SK-N-SH (cell line): ENCODE measurements around the gene SLC35G1. TPM values are rescaled to one million over a fixed set of nuclear protein-coding genes. Genes with fewer than 3 reads are reported as not detected.

ENCODE experiments used
- CTCF ChIA-PET: fragments of 300-600, 350-600 bp; formaldehyde crosslinking; extraction: SDS; loops from one replicate; lab custom pipeline; 2021; lab: Yijun Ruan, JAX
- POLR2A ChIA-PET: fragments of 350-600 bp; sonication (Branson Sonifier 250); formaldehyde crosslinking; extraction: SDS; loops from one replicate; lab custom pipeline; 2020; ENCODE audit warnings: antibody characterized with exemption, inconsistent platforms; lab: Yijun Ruan, JAX
- DNase-seq: peaks from one replicate; pipeline ENCODE4 v3.0.0; 2012
- H2AFZ ChIP-seq: fragments of 200-600 bp; sonication (generic); 2 replicates; pipeline ENCODE4 v1.8.1; 2016; ENCODE audit warnings: antibody characterized with exemption, mild to moderate bottlenecking, low read depth
- H3F3A ChIP-seq: fragments of 200-600 bp; sonication (generic); replicated peaks from 2 replicates; pipeline ENCODE3; 2016; ENCODE audit warnings: antibody characterized with exemption, mild to moderate bottlenecking; ENCODE audit not compliant: insufficient read depth
- H3K27ac ChIP-seq, 2 experiments: fragments of 200-500 bp in 1 of 2; fragments of 200-600 bp in 1 of 2; sonication (Bioruptor generic) in 1 of 2; sonication (generic), shearing (Covaris generic) in 1 of 2; 2 replicates each; pipeline versions ENCODE4 v1.5.1 to v1.6.1; 2014 to 2016; ENCODE audit warnings: low read depth in 2 of 2, inconsistent platforms in 1 of 2, low read length in 1 of 2, mild to moderate bottlenecking in 1 of 2, mixed read lengths in 1 of 2
- H3K27me3 ChIP-seq: fragments of 200-600 bp; sonication (generic), shearing (Covaris generic); 2 replicates; pipeline ENCODE4 v1.6.1; 2016; ENCODE audit warnings: mixed run types; ENCODE audit not compliant: insufficient read depth
- H3K36me3 ChIP-seq, 2 experiments: fragments of 200-500 bp in 1 of 2; fragments of 200-600 bp in 1 of 2; sonication (Bioruptor generic) in 1 of 2; sonication (generic) in 1 of 2; replicated peaks in 1 of 2; 2 replicates each; pipeline versions ENCODE3 to v1.5.1; 2014 to 2016; ENCODE audit warnings: low read length in 1 of 2, mild to moderate bottlenecking in 1 of 2; ENCODE audit not compliant: insufficient read depth in 2 of 2, control insufficient read depth in 1 of 2
- H3K4me1 ChIP-seq, 2 experiments: fragments of 200-500 bp in 1 of 2; fragments of 200-600 bp in 1 of 2; sonication (Bioruptor generic) in 1 of 2; sonication (generic), shearing (Covaris generic) in 1 of 2; 2 replicates each; pipeline versions ENCODE4 v1.5.1 to v1.6.1; 2014 to 2016; ENCODE audit warnings: low read depth in 1 of 2, low read length in 1 of 2, mixed run types in 1 of 2; ENCODE audit not compliant: insufficient read depth in 2 of 2, control insufficient read depth in 1 of 2
- H3K4me2 ChIP-seq: fragments of 200-600 bp; sonication (generic), shearing (Covaris generic); 2 replicates; pipeline ENCODE4 v1.6.1; 2017; ENCODE audit warnings: mixed run types
- H3K4me3 ChIP-seq, 2 experiments: fragments of 200-500 bp in 1 of 2; fragments of 200-600 bp in 1 of 2; sonication (Bioruptor generic) in 1 of 2; sonication (generic), shearing (Covaris generic) in 1 of 2; 2 replicates each; pipeline versions ENCODE4 v1.5.1 to v1.8.1; 2014 to 2016; ENCODE audit warnings: low read depth in 2 of 2, inconsistent platforms in 1 of 2, low read length in 1 of 2, mild to moderate bottlenecking in 1 of 2, mixed read lengths in 1 of 2, moderate library complexity in 1 of 2
- H3K79me2 ChIP-seq: fragments of 200-600 bp; sonication (generic); 2 replicates; pipeline ENCODE4 v1.8.1; 2017; ENCODE audit warnings: mild to moderate bottlenecking; ENCODE audit not compliant: insufficient read depth
- H3K9ac ChIP-seq: fragments of 200-600 bp; sonication (generic); 2 replicates; pipeline ENCODE4 v1.6.1; 2017; ENCODE audit warnings: mixed run types
- H3K9me2 ChIP-seq: fragments of 200-600 bp; sonication (generic); 2 replicates; pipeline ENCODE4 v1.6.1; 2017; ENCODE audit warnings: mixed run types
- H3K9me3 ChIP-seq: fragments of 200-600 bp; sonication (generic); 2 replicates; pipeline ENCODE4 v1.6.1; 2017; ENCODE audit warnings: mixed run types, mild to moderate bottlenecking, moderate library complexity
- H4K20me1 ChIP-seq: fragments of 200-600 bp; sonication (generic); 2 replicates; pipeline ENCODE4 v1.6.1; 2017; ENCODE audit warnings: mild to moderate bottlenecking, mixed run types; ENCODE audit not compliant: insufficient read depth
- CHD2 ChIP-seq: fragments of 150-350 bp; IDR thresholded peaks from 2 replicates; pipeline ENCODE4 v1.6.1; 2018; ENCODE audit warnings: low read length; ENCODE audit not compliant: partially characterized antibody
- ELF1 ChIP-seq: IDR thresholded peaks from 2 replicates; pipeline ENCODE4 v1.4.0; 2012
- FOSL2 ChIP-seq: IDR thresholded peaks from 2 replicates; pipeline ENCODE4 v1.4.0; 2012; ENCODE audit warnings: low read depth, mild to moderate bottlenecking, moderate library complexity, borderline replicate concordance
- FOXM1 ChIP-seq: IDR thresholded peaks from 2 replicates; pipeline ENCODE4 v1.4.0; 2012; ENCODE audit warnings: low read depth, mild to moderate bottlenecking
- GABPA ChIP-seq: IDR thresholded peaks from 2 replicates; pipeline ENCODE4 v1.4.0; 2012; ENCODE audit warnings: low read depth, mild to moderate bottlenecking
- JUND ChIP-seq: IDR thresholded peaks from 2 replicates; pipeline ENCODE4 v1.4.0; 2012
- MXI1 ChIP-seq: IDR thresholded peaks from 2 replicates; pipeline ENCODE4 v1.6.1; 2012; ENCODE audit warnings: mild to moderate bottlenecking, low read depth, low read length, improper control_type of control experiment
- RAD21 ChIP-seq: IDR thresholded peaks from 2 replicates; pipeline ENCODE4 v1.6.1; 2012; ENCODE audit warnings: mild to moderate bottlenecking, low read length
- RCOR1 ChIP-seq: fragments of 150-350 bp; IDR thresholded peaks from 2 replicates; pipeline ENCODE4 v1.6.1; 2017; ENCODE audit warnings: antibody characterized with exemption, low read length
- RFX5 ChIP-seq: IDR thresholded peaks from 2 replicates; pipeline ENCODE4 v1.6.1; 2012; ENCODE audit warnings: mild to moderate bottlenecking, improper control_type of control experiment, low read length
- TAF1 ChIP-seq: IDR thresholded peaks from 2 replicates; pipeline ENCODE4 v1.6.1; 2012; ENCODE audit warnings: low read depth, mild to moderate bottlenecking, low read length, moderate library complexity, borderline replicate concordance
- USF1 ChIP-seq: IDR thresholded peaks from 2 replicates; pipeline ENCODE4 v1.4.0; 2012; ENCODE audit warnings: low read depth, borderline replicate concordance
- USF2 ChIP-seq: fragments of 150-350 bp; IDR thresholded peaks from 2 replicates; pipeline ENCODE4 v1.6.1; 2017; ENCODE audit warnings: antibody characterized with exemption, low read length, low read depth, borderline replicate concordance
- WGBS: methylation state at CpG from one replicate; pipeline ENCODE4 v1.1.6; 2017; ENCODE audit warnings: low lambda C conversion rate; 5-methylcytosine and 5-hydroxymethylcytosine counted together
- polyA plus RNA-seq, 3 experiments: library from polyadenylated mRNA; depleted of rRNA; stranded (reverse); fragments of >200 nt; gene quantifications; 2 replicates each; pipeline ENCODE4 v1.2.3, GENCODE V29; 2012
- TF ChIP-seq, protein P1 (sequence below): IDR thresholded peaks from 2 replicates; pipeline ENCODE4 v1.4.0; 2012; ENCODE audit warnings: low read depth
- TF ChIP-seq, protein P2 (sequence below): IDR thresholded peaks from 2 replicates; pipeline ENCODE4; 2012
- TF ChIP-seq, protein P3 (sequence below): fragments of 150-350 bp; IDR thresholded peaks from 2 replicates; pipeline ENCODE4 v1.6.1; 2016; ENCODE audit warnings: mild to moderate bottlenecking, low read depth, low read length

Gene SLC35G1
- polyA plus RNA-seq, 1 of the 3 experiments (the other 2 are of a cell fraction), result 5.1 TPM

GRCh38 chr10:93941606-93942005 lies 47.8 kb downstream of the SLC35G1 start:
- no peak for TF ChIP-seq USF2
- TF ChIP-seq, protein P1, sequence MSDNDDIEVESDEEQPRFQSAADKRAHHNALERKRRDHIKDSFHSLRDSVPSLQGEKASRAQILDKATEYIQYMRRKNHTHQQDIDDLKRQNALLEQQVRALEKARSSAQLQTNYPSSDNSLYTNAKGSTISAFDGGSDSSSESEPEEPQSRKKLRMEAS, result no peak
- no peak for TF ChIP-seq TAF1
- TF ChIP-seq, protein P2, sequence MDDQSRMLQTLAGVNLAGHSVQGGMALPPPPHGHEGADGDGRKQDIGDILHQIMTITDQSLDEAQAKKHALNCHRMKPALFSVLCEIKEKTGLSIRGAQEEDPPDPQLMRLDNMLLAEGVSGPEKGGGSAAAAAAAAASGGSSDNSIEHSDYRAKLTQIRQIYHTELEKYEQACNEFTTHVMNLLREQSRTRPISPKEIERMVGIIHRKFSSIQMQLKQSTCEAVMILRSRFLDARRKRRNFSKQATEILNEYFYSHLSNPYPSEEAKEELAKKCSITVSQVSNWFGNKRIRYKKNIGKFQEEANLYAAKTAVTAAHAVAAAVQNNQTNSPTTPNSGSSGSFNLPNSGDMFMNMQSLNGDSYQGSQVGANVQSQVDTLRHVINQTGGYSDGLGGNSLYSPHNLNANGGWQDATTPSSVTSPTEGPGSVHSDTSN, result no peak
- TF ChIP-seq RAD21, result no peak
- no peak for TF ChIP-seq MXI1
- no peak for TF ChIP-seq FOSL2
- no peak for TF ChIP-seq CHD2
- no peak for TF ChIP-seq RFX5
- TF ChIP-seq, protein P3, sequence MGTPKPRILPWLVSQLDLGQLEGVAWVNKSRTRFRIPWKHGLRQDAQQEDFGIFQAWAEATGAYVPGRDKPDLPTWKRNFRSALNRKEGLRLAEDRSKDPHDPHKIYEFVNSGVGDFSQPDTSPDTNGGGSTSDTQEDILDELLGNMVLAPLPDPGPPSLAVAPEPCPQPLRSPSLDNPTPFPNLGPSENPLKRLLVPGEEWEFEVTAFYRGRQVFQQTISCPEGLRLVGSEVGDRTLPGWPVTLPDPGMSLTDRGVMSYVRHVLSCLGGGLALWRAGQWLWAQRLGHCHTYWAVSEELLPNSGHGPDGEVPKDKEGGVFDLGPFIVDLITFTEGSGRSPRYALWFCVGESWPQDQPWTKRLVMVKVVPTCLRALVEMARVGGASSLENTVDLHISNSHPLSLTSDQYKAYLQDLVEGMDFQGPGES, result no peak
- no peak for TF ChIP-seq RCOR1
- TF ChIP-seq ELF1, result no peak
- no peak for TF ChIP-seq USF1
- no peak for TF ChIP-seq FOXM1
- TF ChIP-seq GABPA, result no peak
- TF ChIP-seq JUND, result no peak
- no peak overlapping the region for H3K27ac ChIP-seq
- no peaks in the 10 kb centered on the region for H3K9me3 ChIP-seq
- ChIA-PET CTCF (interaction anchor here (1.4 kb wide), 1 partner anchor 25 kb away, joined by 6 read pairs; no protein-coding TSS in a partner anchor), POLR2A (no interaction called here)
- no peak overlapping the region for H3K9ac ChIP-seq
- no peaks in the 10 kb centered on the region for H4K20me1 ChIP-seq
- 82% methylated on average over 7 of the region's 7 CpGs for WGBS
- no peak overlapping the region for H2AFZ ChIP-seq
- no peak overlapping the region for H3K4me3 ChIP-seq
- DNase-seq, result no peak
- H3K4me2 ChIP-seq, result no peak overlapping the region
- no peaks in the 10 kb centered on the region for H3K36me3 ChIP-seq
- no peaks in the 10 kb centered on the region for H3K9me2 ChIP-seq
- H3K79me2 ChIP-seq, result no peaks in the 10 kb centered on the region
- no peaks in the 10 kb centered on the region for H3F3A ChIP-seq
- H3K4me1 ChIP-seq, result no peaks in the 10 kb centered on the region
- H3K27me3 ChIP-seq, result no peaks in the 10 kb centered on the region
